Upper lobe of left lung (tissue), 4 donors: ENCODE measurements around the gene GLT6D1.

Source experiments
- CTCF ChIP-seq, 6 experiments: fragments of 450-650 bp in 4 of 6; fragments of 200-600 bp in 2 of 6; sonication (generic) in 2 of 6; IDR thresholded peaks; one replicate each; pipeline ENCODE4 v1.5.1; 2016 to 2019; ENCODE audit warnings: antibody characterized with exemption in 6 of 6
- EP300 ChIP-seq, 4 donors: sonication (generic); formaldehyde crosslinking; IDR thresholded peaks; one replicate each; pipeline ENCODE4 v1.5.1; 2017; ENCODE audit warnings: antibody characterized with exemption in 4 of 4, control low read depth in 2 of 4
- POLR2A ChIP-seq, 4 donors: fragments of 450-650 bp; IDR thresholded peaks; one replicate each; pipeline ENCODE4 v1.5.1; 2016 to 2017; ENCODE audit warnings: antibody characterized with exemption in 4 of 4, mild to moderate bottlenecking in 2 of 4
- POLR2AphosphoS5 ChIP-seq, 2 donors: sonication (generic); formaldehyde crosslinking; IDR thresholded peaks; one replicate each; pipeline ENCODE4 v1.5.1; 2017; ENCODE audit warnings: antibody characterized with exemption in 2 of 2

DNA sequence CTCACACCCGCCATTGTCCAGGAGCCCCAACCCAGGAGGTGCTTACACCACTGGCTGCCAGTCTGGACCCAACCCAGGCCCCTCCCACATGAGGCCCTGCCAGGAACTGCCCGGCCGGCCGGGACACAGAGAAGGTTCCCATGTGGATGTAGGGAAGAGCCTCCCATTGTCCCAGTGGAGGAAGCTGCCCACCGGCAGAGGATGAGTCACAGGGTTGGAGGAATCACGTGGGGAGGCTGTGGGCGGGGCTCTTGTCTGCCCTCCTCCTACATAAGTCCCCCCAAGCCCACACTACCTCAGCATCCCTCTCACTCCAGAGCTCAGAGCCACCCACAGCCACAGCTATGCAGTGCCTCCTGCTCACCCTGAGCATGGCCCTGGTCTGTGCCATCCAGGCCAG lies 51.7 kb downstream of the GLT6D1 start:
- no peak for TF ChIP-seq CTCF (IDR thresholded peaks at IDR 0.05)
- TF ChIP-seq POLR2AphosphoS5 (IDR thresholded peaks at IDR 0.05): no peak
- no peak for TF ChIP-seq POLR2A (IDR thresholded peaks at IDR 0.05)
- no peak for TF ChIP-seq EP300 (IDR thresholded peaks at IDR 0.05)
